GM19035 (cell line): Measurements from ENCODE around the gene CSNK1G2.

ENCODE experiments used
- ATAC-seq: cut with Tn5 transposase; IDR thresholded peaks from one replicate; pipeline ENCODE4 v1.9.1; 2021; ENCODE audit not compliant: unreplicated experiment

The CSNK1G2 gene

DNA sequence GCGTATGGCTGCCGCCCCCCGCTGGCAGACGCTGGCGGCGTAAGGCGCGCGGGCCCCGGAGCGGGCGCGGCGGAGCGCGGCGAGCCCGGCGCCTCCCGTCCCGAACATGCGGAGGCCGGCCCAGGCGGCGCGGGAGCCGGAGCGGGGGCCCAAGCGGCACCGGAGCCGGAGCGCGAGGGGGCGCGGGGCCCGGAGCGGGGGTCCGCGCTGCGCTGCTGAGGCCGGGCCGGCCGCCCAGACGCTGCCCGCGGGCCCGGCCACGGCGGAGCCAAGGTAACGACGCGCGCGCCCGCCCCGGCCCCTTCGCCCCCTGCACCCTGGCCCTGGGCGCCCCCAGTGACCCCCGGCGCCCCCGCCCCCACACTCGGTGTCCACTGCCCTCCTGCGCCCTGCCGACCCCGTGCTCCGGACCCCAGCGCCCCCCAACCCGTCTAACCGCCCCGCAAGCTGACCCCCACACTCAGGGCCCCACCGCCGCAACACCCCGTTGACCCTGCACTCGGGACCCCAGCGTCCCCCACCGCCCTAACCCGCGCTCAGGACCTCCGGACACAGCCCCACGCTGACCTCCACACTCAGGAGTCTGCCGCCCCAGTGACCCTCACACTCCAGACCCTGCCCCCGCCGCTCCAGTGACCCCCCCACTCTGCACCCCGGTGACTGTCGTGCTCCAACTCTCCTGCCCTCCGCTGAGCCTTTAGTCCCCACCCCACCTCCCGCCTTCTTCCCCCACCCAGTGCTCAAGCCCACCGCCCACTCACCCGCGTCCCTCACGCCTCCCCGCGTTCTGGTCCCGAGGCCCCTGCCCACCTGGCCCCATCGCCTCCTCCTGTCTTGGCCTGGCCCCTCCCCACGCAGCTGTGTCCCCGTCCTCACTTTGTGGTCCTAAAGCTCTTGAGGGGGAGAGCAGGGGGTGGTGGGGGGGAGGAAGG is at the start of gene CSNK1G2:
Gene CSNK1G2 (plus strand): TSS at position 27 of the 932 bp plus-strand sequence. CDS start 28,601 bp downstream, outside the sequence.
- ATAC-seq, result peak; percentile 60

- ATAC-seq, result no peak
Observed at GRCh38 chr19:1893791-1894190, 47.2 kb upstream of the CSNK1G2 start.

GRCh38 chr19:1896508-1896907 is 44.5 kb upstream of the CSNK1G2 start:
- ATAC-seq, result no peak

GRCh38 chr19:1901940-1902404 is 39.0 kb upstream of the CSNK1G2 start:
- ATAC-seq, result no peak

DNA sequence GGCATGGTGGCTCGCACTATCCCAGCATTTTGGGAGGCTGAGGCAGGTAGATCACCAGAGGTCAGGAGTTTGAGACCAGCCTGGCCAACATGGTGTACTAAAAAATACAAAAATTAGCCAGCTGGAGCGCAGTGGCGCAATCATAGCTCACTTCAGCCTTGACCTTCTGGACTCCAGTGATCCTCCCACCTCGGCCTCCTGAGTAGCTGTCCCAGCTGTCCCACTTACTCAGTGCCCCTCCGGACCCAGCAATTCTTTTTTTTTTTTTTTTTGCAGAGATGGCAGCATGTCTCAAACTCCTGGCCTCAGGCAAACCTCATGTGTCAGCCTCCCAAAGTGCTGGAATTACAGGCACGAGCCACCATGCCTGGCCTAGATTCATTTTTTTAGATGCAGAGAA is 38.0 kb upstream of the CSNK1G2 start:
- no peak for ATAC-seq

- no peak for ATAC-seq
Observed at GRCh38 chr19:1904860-1905109, 36.2 kb upstream of the CSNK1G2 start.

DNA sequence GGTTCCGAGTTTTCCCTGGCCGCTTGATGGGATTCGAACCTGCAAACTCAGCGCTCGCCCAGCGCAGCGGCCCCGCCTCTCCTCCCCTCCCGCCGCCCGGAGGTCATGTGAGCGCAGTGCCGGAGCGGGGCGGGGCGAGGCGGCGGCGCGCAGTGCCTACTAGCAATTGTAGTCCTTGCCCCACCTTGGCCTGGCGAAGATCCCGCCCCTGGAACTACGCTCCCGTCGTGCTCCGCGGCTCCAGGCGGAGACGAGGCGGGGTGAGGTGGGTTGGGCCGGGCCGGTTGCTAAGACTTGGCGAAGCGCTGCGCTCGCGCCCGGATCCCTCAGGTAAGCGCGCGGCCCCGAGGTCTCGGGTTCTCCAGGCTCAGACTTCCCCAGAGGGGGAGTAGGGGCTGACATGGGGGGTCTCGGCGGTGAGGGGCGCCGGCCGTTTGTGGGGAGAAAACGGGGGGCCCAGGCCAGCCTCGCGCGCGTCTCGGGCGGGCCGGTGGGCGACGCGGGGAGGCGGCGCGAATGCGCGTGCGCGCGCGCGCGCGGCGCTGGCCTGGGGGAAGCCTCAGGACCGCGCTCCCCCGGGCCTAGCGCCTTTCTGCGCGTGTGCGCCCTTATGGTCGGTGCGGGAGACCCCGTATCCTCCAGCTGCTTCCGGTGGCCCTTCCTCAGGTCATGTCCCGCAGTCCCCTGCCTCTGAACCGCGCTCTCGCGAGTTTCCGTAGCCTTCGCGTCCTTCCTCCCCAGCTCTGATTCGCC is 35.7 kb upstream of the CSNK1G2 start, which contains the start of the genes ADAT3 and SCAMP4:
Gene ADAT3 (plus strand): TSS at position 290 of the 753 bp plus-strand sequence. CDS start 6,649 bp downstream, outside the sequence.
Gene SCAMP4 (plus strand): TSS at position 290 of the 753 bp plus-strand sequence. CDS start 9,621 bp downstream, outside the sequence.
- ATAC-seq, result peak; percentile 90

- no peak for ATAC-seq
Observed at GRCh38 chr19:1905863-1906375, 35.1 kb upstream of the CSNK1G2 start.

DNA sequence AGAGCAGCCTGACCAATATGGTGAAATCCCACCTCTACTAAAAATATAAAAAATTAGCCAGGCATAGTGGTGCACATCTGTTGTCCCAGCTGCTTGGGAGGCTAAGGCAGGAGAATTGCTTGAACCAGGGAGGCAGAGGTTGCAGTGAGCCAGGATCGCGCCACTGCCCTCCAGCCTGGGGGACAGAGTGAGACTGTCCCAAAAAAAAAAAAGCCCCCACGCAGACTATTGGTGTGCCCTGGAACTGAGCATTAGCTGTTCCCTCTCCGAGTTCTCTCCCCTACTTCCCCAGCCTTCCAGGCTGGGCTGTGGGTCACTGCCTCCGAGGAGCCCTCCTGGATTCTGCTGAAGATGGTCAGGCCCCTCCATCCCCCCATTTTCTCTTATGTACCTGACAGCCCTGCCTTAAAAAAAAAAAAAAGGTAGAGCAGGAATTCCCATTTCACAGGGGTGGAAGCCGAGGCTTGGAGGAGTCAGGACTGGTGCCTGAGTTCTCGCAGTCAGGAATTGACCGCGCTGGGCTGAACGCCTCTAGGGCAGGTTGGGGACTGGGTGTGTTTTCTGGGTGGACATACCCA is 33.9 kb upstream of the CSNK1G2 start:
- ATAC-seq, result no peak

GRCh38 chr19:1907563-1908363 is 33.2 kb upstream of the CSNK1G2 start:
- ATAC-seq, result no peak

DNA sequence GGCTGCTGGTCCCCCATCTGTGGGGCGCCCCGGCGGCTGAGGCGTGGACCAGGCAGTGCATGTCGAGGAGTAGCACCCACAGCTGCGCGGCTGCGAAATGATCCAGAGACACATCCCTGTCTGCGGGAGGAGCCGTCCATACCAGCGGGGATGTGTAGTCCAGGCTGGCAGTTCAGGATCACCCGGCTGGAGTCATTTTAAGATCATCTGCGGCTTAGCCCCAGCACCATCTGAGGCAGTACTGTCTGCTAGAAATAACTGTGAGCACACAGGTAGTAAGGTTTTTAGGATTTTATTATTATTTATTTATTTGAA is 32.7 kb upstream of the CSNK1G2 start:
- ATAC-seq, result no peak

- no peak for ATAC-seq
Observed at GRCh38 chr19:1909761-1910080, 31.3 kb upstream of the CSNK1G2 start.

DNA sequence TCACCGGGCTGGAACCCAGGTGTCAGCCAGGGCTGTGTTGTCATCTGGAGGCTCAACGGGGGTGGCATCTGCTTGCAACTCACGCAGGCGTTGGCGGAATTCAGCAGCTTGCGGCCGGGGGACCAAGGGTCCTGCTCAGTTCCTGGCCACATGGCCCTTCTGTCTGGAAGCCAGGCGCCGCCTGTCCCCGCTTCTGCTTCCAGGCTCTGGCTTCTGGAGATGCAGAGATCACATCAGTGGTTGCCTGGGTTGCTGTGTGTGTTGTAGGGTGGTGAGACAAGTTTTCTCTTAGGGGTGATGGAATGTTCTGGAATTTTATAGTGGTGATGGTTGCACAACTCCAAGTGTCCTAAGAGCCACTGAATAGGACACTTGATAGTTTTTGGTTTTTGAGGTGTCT is 30.8 kb upstream of the CSNK1G2 start:
- ATAC-seq, result no peak

DNA sequence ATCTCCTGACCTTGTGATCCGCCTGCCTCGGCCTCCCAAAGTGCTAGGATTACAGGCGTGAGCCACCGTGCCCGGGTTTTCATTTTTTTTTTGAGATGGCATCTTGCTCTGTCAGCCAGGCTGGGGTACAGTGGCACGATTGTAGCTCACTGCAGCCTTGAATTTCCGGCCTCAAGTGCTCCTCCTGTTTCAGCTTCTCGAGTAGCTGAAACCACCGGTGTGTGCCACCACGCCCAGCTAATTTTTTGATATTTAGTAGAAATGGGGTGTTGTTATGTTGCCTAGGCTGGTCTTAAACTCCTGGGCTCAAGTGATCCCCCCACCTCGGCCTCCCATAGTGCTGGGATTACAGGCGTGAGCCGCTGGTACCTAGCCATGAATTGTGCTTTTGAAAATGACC is 29.9 kb upstream of the CSNK1G2 start:
- no peak for ATAC-seq

DNA sequence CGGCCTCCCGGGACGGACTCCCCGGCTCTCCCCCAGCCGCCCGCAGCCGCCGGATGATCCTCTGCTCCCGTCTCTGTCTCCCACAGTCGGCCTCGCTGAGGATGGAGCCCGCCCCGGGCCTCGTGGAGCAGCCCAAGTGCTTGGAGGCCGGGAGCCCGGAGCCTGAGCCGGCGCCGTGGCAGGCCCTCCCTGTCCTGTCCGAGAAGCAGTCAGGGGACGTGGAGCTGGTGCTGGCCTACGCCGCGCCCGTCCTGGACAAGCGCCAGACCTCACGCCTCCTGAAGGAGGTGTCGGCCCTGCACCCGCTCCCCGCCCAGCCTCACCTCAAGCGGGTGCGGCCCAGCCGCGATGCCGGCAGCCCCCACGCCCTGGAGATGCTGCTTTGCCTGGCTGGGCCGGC is 29.0 kb upstream of the CSNK1G2 start:
- no peak for ATAC-seq

DNA sequence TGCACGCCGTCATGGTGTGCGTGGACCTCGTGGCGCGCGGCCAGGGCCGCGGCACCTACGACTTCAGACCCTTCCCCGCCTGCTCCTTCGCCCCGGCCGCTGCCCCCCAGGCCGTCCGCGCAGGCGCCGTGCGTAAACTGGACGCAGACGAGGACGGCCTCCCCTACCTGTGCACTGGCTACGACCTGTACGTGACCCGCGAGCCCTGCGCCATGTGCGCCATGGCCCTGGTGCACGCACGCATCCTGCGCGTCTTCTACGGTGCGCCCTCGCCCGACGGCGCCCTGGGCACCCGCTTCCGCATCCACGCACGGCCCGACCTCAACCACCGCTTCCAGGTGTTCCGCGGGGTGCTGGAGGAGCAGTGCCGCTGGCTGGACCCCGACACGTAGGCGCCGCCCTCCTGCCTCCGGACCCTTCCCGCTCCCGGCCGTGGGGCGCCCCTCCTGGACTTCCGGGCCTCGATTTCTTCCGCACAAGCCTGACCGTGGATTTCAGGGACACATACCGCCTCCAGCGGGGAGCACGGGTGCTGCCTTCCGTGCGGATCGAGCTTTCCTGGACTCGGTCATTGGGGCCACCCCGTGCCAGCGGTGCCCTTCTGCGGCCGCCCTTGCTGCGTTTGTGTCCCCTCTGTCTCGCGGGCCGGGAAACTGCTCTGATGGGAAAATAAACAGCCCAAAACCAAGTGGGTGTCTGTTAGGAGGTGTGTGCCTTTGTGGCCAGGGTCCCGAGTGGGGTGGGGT is 28.0 kb upstream of the CSNK1G2 start:
- ATAC-seq, result no peak

- no peak for ATAC-seq
Observed at GRCh38 chr19:1913781-1914577, 27.0 kb upstream of the CSNK1G2 start.

DNA sequence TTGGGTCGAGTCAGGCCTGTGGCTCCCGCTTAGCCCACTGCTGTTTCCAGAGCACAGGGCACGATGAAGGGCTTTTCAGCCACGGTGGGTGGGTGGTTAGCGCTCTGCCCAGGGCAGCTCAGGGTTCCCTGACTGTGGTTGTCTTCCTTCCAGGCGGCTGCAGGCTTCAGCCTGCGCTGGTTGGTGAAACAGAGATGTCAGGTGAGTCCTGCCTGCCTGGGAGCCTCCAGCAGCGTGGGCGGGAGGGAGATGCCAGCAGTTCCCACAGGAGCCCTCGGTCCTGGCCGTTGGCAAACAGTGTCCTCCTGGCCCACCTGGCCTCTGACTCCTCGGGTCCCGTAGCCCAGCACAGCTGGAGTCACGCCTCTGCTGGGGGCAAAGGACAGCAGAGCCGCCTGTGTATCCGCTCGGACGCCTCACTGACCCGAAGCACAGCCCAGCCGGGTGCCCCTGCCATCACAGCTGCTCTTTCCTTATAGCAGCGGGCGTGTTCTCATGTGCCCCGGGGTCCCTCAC is 26.1 kb upstream of the CSNK1G2 start:
- no peak for ATAC-seq

GRCh38 chr19:1917146-1917545 is 23.8 kb upstream of the CSNK1G2 start:
- ATAC-seq, result no peak
